NCI-H460 (cell line): Measurements from ENCODE around the gene JSRP1. TPM values are rescaled to one million over a fixed set of nuclear protein-coding genes. Genes with fewer than 3 reads are reported as not detected.

ENCODE experiments used
- DNase-seq: peaks from one replicate; pipeline ENCODE4 v3.0.0-alpha.2; 2016; ENCODE audit warnings: low read depth; ENCODE audit errors: extremely low read depth
- polyA plus RNA-seq: library from polyadenylated mRNA; depleted of rRNA; stranded (reverse); fragments of >200 nt; gene quantifications from 2 replicates; pipeline ENCODE4 v1.2.3, GENCODE V29; 2014; cell fraction: nucleus; rRNA removed
- total RNA-seq: library from RNA; depleted of rRNA; stranded (reverse); fragments of >200 nt; shearing (Covaris generic); gene quantifications from 2 replicates; pipeline ENCODE4 v1.2.3, GENCODE V29; 2014; rRNA removed

The JSRP1 gene
- not detected in 2 replicates for total RNA-seq
- not detected in 2 replicates for polyA plus RNA-seq

DNA sequence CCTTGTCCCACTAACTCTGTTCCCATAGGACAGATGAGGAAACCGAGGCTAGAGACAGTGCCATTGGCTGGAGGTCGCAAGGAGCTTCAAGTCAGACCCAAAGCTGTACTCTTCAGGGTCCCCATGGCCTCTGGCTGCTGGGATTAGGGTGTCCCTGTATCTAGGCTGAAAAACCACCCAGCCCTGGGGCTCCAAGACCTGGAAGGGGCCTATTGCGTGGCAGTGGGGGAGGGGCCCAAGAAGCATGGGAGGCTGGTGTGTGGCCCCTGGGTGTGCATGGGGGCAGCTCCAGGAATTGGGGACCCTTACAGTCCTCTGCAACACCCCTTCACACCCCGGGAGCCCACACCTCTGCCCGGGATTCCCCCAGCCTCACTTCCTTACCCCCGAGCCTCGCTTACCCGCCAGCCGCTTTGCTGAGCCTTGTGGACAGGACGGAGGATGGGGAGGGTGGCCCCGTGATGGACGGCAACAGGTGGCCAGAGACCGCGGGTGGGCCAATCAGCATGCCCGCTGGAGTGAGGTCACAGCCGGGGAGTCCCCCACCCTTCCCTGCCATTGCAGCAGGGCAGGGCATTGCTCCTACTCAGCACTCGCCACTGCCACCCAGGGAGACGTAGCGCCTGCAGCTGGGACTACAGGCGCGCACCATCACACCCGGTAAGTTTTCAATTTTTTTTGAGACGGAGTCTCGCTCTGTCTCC is at the start of gene JSRP1:
TSS of gene JSRP1 (minus strand) at position 436 of the 704 bp plus-strand sequence. CDS start 1,103 bp downstream, outside the sequence.
- DNase-seq: no peak

GRCh38 chr19:2305452-2306280 is 49.4 kb upstream of the JSRP1 start:
- DNase-seq: no peak

- DNase-seq: no peak
These were observed 47.1 kb upstream of the JSRP1 start for GRCh38 chr19:2303211-2303798.

GRCh38 chr19:2302319-2303210 is 46.3 kb upstream of the JSRP1 start:
- DNase-seq: no peak

- DNase-seq: no peak
These were observed 44.3 kb upstream of the JSRP1 start for GRCh38 chr19:2300533-2300932.

DNA sequence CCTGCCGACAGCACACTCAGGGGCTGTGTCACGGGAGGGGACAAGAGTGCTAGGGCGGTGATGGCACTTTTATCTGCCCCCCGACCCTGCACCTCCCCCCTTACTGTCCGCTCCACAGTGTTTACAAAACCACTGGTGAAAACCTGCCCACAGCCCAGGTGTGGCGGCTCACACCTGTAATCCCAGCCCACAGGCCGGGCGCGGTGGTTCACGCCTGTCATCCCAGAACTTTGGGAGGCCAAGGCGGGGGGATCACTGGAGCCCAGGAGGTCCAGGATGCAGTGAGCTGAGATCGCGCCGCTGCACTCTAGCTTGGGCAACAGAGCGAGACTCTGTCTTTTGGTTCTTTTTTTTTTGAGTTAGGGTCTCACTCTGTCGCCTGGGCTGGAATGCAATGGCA is 39.9 kb upstream of the JSRP1 start:
- no peak for DNase-seq

- DNase-seq: no peak
These were observed 38.6 kb upstream of the JSRP1 start for GRCh38 chr19:2294687-2295335.

- DNase-seq: no peak
These were observed 35.1 kb upstream of the JSRP1 start for GRCh38 chr19:2291185-2291751.

DNA sequence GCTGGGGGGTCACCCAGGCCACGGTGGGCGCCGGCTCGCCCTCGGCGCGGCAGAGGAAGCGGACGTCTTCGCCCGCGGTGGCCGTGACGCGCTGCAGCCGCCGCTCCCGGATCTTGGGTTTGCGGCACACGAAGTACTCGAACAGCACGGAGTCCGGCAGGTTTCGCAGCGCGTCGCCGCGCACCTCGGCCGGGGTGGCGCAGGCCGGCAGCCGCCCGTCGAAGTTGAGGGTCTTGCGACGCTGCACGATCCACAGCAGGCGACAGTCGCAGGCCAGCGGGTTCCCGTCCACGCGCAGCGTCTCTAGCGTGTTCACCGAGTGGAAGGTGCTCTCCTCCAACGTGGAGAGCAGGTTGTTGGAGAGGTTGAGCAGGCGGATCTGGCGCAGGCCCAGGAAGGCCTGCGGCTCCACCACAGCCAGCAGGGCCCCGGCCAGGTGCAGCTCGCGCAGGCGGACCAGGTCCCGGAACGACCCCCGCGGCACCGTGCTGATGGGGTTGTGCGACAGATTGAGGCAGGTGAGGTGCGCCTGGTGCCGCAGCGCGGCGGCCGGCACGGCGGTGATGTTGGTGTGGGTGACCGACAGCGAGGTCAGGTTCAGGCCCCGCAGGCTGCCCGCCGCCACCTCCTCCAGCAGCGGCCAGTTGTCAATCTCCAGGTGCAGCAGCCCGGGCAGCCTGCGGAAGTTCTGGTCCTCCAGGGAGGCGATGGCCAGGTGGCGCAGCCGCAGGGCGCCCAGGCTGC is 34.4 kb upstream of the JSRP1 start:
- no peak for DNase-seq

DNA sequence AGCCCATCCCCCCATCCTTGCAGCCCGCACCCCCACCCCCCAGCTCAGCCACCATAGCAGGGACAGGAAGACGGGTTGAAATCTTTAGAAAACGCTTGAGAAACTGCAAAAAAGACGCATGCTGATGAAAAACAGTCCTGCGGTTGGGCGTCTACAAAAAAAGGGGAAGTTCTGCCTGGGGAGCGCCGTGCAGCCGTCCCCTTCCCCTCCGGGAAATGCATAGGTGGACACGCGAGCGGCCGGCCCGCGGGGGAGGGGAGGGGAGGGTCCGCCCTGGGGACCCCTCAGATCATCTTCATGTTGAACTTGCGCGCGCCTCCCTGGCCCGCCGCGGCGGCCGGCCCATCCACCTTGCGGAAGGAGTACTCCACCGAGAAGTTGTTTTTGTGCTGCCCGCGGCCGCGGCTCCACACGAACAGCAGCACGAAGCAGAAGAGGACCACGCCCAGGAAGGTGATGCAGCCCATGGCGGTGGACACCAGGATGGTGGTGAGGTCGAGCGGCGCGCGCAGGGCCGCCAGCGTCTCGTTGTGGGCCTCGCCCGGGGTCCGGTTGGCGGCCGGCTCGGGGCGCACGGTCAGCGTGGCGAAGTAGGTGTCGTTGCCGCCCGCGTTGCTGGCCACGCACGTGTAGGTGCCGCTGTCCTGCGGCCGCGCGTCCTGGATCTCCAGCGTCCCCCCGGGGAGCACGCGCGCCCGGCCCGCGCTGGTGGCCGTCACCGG is 33.7 kb upstream of the JSRP1 start:
- no peak for DNase-seq

DNA sequence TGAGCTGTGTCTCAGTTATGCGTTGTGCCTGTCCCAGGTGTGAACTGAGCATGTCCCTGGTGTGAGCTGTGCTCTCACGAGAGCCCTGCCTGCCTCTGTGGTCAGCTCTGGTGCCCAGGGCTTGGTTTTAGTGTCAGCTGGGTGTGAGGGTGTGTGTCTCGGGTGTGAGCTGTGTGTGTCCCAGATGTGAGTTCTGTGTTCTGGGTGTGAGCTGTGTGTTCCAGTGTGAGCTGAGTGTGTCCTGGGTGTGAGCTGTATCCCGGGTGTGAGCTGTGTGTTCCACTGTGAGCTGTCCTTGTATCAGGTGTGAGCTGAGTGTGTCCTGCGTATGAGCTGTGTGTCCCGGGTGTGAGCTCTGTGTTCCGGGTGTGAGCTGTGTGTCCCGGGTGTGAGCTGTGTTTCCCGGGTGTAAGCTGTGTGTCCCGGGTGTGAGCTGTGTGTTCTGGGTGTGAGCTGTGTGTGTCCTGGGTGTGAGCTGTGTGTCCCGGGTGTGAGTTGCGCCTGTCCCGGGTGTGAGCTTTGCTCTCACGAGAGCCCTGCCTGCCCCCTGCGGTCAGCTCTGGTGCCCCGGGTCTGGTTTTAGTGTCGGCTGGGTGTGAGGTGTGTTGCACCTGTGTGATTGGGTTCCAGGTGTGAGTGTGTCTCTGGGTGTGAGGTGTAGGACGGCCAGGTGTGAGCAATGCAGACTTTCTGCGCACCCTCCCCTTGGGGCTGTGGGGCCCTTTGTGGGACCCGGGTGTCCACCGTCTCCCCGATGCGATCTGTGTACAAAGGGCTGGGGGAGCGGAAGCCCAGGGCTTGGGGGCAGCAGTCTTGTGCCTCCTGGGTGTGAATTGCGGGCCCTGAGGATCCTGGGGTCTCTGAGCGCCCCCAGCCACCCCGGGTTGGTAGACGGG is 32.8 kb upstream of the JSRP1 start:
- no peak for DNase-seq

GRCh38 chr19:2288338-2288817 is 32.2 kb upstream of the JSRP1 start:
- DNase-seq: no peak

DNA sequence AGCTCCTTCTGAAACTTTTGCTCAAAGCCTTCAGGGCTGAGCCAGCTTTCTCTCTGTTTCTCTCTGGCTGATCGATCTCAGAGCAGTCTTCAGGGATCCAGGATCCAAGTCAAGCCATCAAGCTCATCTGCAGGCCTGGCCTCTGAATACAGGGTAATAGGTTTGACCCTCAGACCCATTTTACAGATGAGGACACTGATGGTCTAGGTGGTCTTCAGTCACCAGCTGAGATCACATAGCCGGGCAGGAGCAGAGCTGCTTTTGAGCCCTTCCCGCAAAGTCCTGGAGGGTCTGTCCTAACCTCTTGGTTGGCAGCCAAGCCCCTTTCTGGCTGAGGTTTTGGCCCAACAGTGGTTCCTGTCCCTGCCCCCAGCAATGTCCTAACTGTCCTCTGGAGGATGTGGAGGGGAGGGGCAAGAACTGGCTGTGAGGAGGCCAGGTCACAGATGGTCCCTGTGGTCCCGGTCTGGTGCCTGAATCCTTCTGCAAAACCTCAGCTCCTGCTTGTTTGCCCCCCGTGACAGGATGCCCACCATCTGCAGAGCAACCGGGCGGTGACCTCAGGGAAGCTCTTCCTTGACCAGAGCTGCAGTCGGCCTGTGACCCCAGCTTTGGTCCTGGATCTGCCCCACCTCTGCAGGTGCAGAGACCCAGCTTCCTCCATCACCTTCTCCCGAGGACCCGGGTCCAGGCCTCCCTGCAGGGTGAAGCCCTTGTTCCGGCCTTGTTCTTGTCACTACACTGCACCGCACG is 31.5 kb upstream of the JSRP1 start:
- DNase-seq: no peak

DNA sequence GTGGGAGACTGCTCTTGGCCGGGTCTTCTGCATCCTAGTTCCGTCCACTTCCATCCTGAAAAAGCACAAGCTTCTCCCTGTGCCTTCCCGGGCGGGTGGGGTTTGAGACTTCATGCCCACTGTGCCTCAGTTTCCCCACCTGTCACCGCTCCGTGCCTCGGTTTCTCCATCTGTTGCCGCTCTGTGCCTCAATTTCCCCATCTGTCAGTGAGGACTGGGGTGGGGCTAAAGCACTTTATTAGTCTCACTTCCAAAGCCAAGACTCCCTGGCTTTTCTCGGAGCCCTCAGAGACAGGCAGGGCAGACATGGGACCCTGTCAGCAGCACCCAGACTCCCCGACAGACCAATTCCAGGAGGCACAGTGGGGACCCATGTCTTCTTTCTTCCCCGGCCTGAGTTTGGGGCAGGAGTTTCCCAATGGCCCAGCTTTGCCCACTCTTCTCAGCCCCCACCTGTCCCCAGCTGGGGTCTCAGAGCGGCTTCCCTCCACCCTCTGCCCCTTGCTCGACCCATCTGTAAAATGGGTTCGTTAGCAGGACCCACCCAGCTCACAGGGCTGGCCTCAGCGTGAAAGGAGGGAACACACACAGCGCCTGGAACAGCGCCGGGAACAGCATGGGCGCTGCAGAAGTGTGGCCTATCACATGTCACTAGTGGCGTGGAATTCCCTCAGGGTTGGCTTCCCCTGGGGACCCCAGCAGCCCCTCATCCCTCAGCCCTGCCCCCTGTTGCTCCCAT is 30.4 kb upstream of the JSRP1 start:
- no peak for DNase-seq

DNA sequence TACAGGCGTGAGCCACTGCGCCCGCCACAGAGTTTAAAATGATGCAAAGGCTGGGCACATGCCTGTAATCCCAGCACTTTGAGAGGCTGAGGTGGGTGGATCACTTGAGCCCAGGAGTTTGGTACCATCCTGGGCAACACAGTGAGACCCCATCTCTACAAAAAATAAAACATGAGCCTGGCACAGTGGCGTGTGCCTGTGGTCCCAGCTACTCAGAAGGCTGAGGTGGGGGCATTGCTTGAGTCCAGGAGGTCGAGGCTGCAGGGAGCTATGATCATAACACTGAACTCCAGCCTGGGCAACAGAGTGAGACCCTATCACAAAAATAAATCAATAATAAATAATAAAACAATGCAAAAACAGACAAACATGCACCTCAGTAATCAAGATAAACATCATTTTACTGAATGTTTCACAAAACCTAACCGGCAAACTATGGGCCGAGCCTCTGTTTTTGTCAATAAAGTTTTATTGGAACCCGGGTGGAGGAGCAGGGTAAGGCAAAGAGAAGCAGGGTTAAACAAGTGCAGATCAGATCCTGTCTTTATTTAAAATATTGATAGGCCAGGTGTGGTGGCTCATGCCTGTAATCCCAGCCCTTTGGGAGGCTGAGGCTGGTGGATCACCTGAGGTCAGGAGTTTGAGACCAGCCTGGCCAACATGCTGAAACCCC is 27.8 kb upstream of the JSRP1 start:
- no peak for DNase-seq
